ENCODE results near the gene KRT12.

The KRT12 gene

DNA sequence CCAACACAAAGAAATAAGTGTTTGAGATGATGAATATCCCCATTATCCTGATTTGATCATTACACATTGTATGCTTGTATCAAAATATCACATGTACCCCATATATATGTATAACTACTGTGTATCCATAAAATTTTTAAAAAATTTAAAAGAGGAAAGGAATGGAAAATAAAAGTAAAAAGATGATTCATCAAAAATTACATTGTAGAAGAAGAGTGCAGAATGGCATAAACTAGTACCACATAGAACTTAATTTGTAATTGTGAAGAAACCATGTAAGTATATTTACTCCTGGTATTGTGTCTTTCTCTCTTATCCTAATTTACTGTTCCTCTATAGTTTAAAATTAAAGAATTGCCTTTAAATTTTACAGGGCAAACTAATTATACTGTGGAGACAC is 33.1 kb downstream of the KRT12 start:
- no peak overlapping the region for H3K27ac Mint-ChIP-seq
- no peak overlapping the region for H3K4me3 Mint-ChIP-seq
- H3K4me1 Mint-ChIP-seq: no peaks in the 10 kb centered on the region
- no peaks in the 10 kb centered on the region for H3K27me3 Mint-ChIP-seq
- no peaks in the 10 kb centered on the region for H3K9me3 Mint-ChIP-seq
- H3K36me3 Mint-ChIP-seq: peaks cover 12% of the 10 kb centered on the region

DNA sequence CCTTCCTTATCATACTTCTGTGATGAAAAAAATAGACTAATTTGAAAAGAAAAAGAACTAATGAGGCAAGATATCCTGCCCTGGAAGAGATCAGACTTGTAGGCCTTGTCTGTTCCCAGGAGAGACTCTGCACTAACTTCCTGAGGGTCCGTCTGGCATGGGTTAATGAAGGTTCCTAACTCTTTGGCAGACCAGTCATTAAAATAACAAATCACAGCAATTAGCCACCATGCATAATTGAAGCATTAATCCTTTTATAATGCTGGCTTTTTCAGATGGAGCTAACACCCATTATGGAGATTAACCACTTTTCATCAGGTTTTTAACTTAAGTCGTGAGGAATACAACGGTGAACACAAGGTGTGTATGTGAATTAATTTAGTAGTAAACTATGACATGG is 34.2 kb downstream of the KRT12 start:
- Mint-ChIP-seq H3K27me3 (no peaks in the 10 kb centered on the region), H3K4me3 (no peak overlapping the region), H3K9me3 (no peaks in the 10 kb centered on the region), H3K27ac (no peak overlapping the region), H3K36me3 (peaks cover 14% of the 10 kb centered on the region), H3K4me1 (peaks cover 2% of the 10 kb centered on the region)

DNA sequence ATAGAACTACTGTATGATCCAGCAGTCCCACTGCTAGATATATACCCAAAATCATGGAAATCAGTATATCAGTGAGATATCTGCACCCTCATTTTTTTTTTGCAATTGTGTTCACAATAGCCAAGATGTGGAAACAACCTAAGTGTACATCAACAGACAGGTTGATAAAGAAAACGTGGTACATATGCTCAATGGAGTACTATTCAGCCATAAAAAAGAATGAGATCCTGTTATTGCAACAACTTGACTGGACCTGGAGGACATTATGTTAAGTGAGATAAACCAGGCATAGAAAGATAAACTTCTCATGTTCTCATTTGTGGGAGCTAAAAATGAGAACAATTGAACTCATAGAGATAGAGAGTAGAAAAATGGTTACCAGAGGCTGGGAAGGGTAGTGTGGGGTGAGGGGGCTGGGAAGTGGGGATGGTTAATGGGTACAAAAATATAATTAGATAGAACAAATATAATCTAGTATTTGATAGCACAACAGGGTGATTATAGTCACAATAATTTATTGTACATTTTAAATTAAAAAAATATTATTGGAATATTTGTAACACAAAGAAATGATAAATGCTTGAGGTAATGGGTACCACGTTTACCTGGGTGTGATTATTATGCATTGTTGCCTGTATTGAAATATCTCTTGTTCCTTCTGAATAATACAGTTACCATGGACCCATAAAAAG is 36.8 kb downstream of the KRT12 start:
- H3K9me3 Mint-ChIP-seq: no peaks in the 10 kb centered on the region
- peaks cover 15% of the 10 kb centered on the region for H3K36me3 Mint-ChIP-seq
- peaks cover 6% of the 10 kb centered on the region for H3K4me1 Mint-ChIP-seq
- no peak overlapping the region for H3K27ac Mint-ChIP-seq
- H3K4me3 Mint-ChIP-seq: no peak overlapping the region
- H3K27me3 Mint-ChIP-seq: no peaks in the 10 kb centered on the region

DNA sequence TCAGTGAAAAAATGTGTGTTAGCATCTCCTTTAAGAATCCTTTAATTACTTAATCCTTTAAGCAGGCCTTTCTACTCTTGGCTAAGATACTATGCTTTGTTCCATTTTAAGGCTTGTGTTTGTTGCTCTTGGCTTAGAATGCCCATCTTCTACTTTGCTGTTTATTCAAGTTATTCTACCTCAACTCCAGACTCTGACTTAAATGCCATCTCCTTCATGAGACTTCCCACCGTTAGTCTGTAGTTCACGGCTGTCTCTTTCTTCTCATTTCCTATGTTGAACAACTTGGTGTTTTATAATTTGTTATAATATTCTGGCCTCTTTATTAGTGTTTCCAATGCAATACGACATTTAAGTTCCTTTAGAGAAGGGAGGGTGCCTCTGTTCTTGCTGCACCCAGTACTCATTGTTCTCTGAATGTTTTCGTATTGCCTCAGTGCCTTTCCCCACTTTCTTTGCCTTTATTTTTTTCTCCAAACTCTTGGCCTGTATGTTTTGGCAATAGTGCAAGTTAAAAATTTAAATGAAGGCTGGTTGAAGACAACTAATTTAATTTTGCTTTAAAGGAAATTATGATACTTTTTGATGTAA is 38.5 kb downstream of the KRT12 start:
- Mint-ChIP-seq H3K27ac (no peak overlapping the region), H3K27me3 (peaks cover under 1% of the 10 kb centered on the region), H3K9me3 (no peaks in the 10 kb centered on the region), H3K36me3 (peaks cover 12% of the 10 kb centered on the region), H3K4me1 (peaks cover 7% of the 10 kb centered on the region), H3K4me3 (no peak overlapping the region)

DNA sequence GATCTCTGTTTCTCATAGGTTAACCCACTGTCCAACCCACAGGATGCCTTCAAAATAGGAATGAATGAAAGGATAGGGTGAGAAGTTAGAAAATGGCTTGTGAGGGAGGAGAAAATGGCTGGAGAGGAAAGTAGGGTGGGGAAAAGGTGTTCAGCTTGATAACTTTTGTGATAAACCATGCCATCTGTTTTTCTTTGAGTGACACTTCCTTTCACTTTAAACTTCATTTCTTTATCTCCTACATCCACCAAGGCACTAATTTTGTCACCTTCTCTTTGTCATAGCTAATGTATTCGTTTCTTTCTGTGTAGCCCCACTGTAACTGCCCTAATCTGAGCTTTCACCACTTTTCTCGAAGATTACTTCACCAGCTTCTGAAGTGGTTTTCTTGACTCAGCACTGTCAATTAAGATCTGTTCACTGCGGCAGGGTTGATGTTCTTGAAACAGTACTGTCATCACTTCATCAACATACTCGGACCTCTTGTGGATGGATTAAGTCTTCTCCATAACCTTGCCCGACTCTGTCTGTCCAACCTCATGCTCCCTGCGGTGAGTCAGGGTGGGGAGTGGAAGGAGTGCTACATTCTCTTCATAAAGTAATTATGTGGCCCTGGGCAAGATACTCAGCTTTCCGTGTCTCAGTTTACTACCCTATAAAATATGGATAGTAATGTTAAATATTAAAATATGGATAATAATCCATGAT is 39.1 kb downstream of the KRT12 start:
- Mint-ChIP-seq H3K36me3 (peaks cover 13% of the 10 kb centered on the region), H3K27ac (no peak overlapping the region), H3K27me3 (peaks cover 1% of the 10 kb centered on the region), H3K4me1 (peaks cover 9% of the 10 kb centered on the region), H3K4me3 (no peak overlapping the region), H3K9me3 (no peaks in the 10 kb centered on the region)

DNA sequence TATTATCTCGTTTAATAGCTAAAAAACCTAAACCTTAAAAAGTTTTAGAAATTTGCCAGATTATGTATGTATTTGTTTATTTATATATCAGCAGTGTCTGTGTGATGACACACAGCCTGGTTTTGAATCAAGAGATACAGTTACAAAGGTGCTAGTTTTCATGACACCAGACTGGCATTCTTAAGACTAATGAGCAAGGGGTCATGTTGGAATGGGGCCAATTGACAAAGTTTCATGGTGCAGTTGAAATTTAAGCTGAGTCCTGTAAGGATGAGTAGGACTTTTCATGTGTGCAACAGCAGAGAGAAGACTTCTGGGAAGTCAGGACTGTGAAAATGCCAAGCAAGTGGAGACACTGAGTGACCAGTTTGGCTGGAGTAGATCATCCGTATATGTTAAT is 41.4 kb downstream of the KRT12 start:
- H3K9me3 Mint-ChIP-seq: no peaks in the 10 kb centered on the region
- no peak overlapping the region for H3K27ac Mint-ChIP-seq
- peaks cover 1% of the 10 kb centered on the region for H3K27me3 Mint-ChIP-seq
- no peak overlapping the region for H3K4me3 Mint-ChIP-seq
- H3K4me1 Mint-ChIP-seq: peaks cover 9% of the 10 kb centered on the region
- H3K36me3 Mint-ChIP-seq: peaks cover 15% of the 10 kb centered on the region

DNA sequence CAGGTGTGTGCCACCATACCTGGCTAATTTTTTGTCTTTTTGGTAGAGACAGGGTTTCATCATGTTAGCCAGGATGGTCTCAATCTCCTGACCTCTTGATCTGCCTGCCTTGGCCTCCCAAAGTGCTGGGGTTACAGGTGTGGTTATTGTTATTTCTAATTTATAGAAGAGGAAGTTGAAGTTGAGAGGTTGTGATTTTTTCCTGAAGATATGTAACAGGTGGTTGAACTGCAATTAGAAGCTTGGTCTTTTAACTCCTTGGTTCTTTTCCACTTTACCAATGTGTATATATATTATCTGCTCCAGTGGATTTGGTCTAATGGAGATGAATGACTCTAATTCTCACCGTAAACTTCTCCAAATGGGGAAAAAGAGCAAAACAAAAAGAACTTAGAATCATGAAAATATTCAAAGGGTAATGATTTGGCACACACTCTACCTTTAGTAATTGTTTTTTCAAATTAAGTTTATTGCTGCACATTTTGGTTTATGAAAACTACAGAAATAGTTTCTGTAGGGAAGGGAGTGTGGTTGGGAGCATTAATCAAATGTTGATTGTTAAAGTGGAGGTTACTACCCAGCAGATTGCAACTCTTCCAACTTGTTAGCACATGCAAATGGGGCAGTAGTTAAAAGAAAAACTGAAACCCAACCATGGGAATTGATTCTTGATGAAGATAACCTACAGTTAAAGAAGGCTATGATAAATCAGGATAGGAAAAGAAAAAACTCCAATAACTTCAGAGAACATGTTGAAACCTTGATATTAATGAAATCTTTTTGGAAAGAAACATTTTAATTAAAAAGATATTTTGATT is 42.8 kb downstream of the KRT12 start:
- Mint-ChIP-seq H3K27me3 (peaks cover 1% of the 10 kb centered on the region), H3K27ac (no peak overlapping the region), H3K9me3 (peaks cover 8% of the 10 kb centered on the region), H3K36me3 (peaks cover 11% of the 10 kb centered on the region), H3K4me3 (no peak overlapping the region), H3K4me1 (peaks cover 20% of the 10 kb centered on the region)

DNA sequence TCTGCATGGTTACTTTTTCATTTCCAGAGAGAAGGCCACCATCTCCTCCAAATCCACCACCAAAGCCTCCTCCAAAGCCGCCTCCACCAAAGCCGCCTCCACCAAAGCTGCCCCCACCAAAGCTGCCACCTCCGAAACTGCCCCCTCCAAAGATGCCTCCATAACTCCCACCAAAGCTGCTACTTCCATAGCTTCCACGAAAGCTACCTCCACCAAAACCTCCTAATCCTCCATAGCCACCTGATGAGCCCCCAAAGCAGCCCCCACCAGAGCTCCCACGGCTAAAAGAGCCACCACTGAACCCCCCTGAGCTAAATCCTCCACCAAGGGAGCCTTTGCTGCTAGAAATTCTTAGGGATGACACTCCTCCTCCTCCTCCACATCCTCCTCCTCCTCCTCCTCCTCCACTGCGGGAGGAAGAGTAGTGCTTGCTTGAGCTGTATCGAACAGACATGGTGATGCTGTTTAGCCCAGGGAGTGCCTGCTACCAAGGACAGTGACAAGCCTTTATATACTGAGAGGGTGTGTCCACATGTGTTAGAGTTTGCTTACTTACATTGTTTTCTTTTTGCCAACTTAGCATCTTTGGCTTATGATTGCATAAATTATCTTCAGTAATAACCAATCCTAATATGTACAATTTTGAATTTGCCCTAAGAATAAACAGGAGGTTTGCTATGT is 44.8 kb downstream of the KRT12 start, which contains the start of gene KRT10:
TSS of gene KRT10 (minus strand) at position 483 of the 681 bp plus-strand sequence. CDS start at position 454, 29 bp downstream.
- Mint-ChIP-seq H3K9me3 (peaks cover 8% of the 10 kb centered on the region), H3K4me1 (peaks cover 25% of the 10 kb centered on the region), H3K4me3 (no peak within 1 kb of the TSS), H3K36me3 (peaks cover 17% of the 10 kb centered on the region), H3K27ac (no peak within 1 kb of the TSS), H3K27me3 (peaks cover 1% of the 10 kb centered on the region)

DNA sequence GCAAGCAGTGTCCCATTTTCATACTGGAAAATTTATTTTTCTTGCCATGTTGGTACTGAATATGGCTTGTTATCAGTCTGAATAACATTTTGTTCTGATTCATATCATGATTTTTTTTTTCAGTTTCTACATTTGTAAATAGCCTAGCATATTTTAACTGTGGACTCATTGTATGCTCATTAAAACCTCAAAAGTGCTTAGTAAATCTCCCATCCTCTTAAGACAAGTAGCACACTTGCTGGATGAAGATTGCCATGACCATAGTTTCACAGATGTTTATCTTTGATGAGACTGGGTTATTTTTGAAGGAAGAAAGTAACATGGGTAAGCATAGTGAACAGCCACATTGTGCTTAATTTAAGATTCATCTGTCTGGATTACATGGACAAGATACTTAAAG is 45.5 kb downstream of the KRT12 start:
- H3K27me3 Mint-ChIP-seq: peaks cover 1% of the 10 kb centered on the region
- peaks cover 24% of the 10 kb centered on the region for H3K36me3 Mint-ChIP-seq
- H3K9me3 Mint-ChIP-seq: peaks cover 8% of the 10 kb centered on the region
- no peak overlapping the region for H3K27ac Mint-ChIP-seq
- H3K4me3 Mint-ChIP-seq: no peak overlapping the region
- H3K4me1 Mint-ChIP-seq: peaks cover 29% of the 10 kb centered on the region

DNA sequence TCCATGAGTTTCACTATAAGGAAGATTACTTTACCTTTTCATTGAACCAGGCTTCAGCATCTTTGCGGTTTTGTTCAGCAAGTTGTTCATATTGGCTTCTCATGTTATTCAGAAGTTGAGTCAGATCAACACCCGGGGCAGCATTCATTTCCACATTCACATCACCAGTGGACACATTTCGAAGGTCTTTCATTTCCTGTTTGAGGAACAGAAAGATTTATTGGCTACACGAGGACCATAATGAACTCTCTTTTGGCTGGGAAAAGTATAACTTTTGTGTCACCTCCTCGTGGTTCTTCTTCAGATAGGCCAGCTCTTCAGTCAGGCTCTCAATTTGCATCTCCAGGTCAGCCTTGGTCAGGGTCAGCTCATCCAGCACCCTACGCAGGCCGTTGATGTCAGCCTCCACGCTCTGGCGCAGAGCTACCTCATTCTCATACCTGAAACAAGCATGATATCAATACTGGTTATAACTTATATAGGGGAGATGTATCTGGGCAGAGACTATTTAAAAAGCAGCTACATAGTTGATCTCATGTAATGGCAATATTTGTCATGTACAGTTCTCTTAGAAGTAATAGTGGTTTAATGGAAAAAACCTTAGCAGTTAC is 46.7 kb downstream of the KRT12 start:
- H3K27ac Mint-ChIP-seq: no peak overlapping the region
- H3K4me1 Mint-ChIP-seq: peaks cover 29% of the 10 kb centered on the region
- H3K27me3 Mint-ChIP-seq: peaks cover 1% of the 10 kb centered on the region
- H3K4me3 Mint-ChIP-seq: peak overlapping the region; percentile 82
- H3K36me3 Mint-ChIP-seq: peaks cover 24% of the 10 kb centered on the region
- H3K9me3 Mint-ChIP-seq: peaks cover 8% of the 10 kb centered on the region

DNA sequence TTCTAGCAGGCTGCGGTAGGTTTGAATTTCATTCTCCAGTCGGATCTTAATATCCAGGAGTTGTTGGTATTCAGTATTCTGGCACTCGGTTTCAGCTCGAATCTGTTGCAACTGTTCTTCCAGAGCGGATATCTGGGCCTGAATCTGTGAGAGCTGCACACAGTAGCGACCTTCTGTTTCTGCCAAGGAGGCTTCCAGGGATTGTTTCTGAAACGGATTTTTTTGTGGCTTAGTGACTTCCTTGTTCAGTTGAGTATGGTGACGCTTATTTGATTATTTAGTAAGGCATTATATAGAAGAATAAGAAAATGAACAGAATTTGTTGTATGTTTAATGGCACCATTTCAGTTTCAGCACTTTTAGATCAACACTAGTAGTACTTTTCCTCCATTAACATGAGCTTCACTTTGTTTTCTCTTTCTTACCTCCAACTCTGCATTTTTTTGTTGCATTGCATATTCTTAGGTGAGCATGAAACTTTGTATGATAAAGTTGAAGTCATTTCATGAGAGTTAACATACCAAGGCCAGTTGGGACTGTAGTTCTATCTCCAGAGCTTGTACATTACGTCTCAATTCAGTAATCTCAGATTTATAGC is 47.4 kb downstream of the KRT12 start:
- H3K4me1 Mint-ChIP-seq: peaks cover 29% of the 10 kb centered on the region
- H3K9me3 Mint-ChIP-seq: peaks cover 8% of the 10 kb centered on the region
- H3K36me3 Mint-ChIP-seq: peaks cover 25% of the 10 kb centered on the region
- peak overlapping the region; percentile 82 for H3K4me3 Mint-ChIP-seq
- H3K27ac Mint-ChIP-seq: peak overlapping the region; percentile 77
- H3K27me3 Mint-ChIP-seq: peaks cover 3% of the 10 kb centered on the region

DNA sequence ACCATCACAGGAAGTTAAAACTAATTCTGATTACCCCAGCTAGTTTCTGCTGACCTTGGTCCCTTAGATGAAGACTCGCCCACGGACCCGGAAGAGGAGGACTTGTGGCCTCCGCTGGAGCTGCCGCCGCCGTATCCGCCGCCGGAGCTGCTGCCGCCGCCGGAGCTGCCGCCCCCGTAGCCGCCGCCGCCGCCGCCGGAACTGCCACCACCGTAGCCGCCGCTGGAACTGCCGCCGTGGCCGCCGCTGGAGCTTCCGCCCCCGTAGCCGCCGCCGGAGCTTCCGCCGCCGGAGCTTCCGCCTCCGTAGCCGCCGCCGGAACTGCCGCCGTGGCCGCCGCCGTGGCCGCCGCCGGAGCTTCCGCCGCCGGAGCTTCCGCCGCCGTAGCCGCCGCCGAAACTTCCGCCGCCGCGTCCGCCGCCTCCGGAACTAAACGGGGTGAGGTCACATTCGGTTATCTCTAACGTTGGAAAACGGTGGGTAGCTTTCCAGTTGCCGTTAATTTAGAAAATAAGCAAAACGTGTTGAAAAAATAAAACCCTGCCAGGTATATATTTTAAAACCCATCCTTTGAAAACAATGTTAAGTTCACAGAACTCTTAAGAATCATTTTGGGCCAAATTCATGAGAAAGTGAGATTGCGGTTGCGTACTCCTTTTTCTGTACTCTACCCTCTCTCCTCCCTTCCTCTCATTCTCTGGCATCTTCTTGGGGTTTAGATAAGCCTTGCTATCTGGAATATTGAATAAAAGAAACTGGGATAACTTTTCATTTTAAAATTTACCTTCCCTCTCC is 48.1 kb downstream of the KRT12 start:
- H3K27me3 Mint-ChIP-seq: peaks cover 8% of the 10 kb centered on the region
- H3K36me3 Mint-ChIP-seq: peaks cover 26% of the 10 kb centered on the region
- peaks cover 8% of the 10 kb centered on the region for H3K9me3 Mint-ChIP-seq
- H3K27ac Mint-ChIP-seq: peak overlapping the region; percentile 95
- peaks cover 29% of the 10 kb centered on the region for H3K4me1 Mint-ChIP-seq
- H3K4me3 Mint-ChIP-seq: peak overlapping the region; percentile 98

DNA sequence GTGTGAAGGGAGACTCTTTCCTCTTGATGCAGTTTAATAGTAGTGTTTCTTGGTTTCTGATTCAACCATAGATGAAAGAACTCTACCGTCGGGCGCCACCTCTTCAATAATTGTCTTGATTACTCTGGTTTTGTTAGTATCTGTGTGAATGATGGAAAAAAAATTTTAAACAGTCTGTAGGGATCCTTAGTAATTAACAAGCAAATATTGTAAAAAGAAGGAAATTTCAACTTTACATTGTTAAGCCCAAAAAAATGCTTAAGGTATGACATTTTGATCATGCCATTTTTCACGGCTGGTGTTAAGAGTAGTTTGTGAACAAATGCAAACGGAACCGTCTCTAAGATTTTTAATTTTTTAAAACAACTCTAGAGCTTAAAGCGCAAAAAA is 48.7 kb downstream of the KRT12 start:
- Mint-ChIP-seq H3K4me3 (peak overlapping the region; percentile 98), H3K36me3 (peaks cover 25% of the 10 kb centered on the region), H3K27me3 (peaks cover 11% of the 10 kb centered on the region), H3K9me3 (peaks cover 8% of the 10 kb centered on the region), H3K4me1 (peaks cover 26% of the 10 kb centered on the region), H3K27ac (peak overlapping the region; percentile 95)
